ENCODE measurements around the gene DNAJA3. TPM values are rescaled to one million over a fixed set of nuclear protein-coding genes. Genes with fewer than 3 reads are reported as not detected.

Gene DNAJA3
- total and polyA plus RNA-seq, 7 donors, result 68.0 to 110 (median 81.9) TPM

GRCh38 chr16:4489030-4489429, 63.4 kb downstream of the DNAJA3 start:
- H3K36me3 ChIP-seq (ENCODE audit: insufficient read depth in 1 of 2, low read depth in 1 of 2), result peaks cover 0 to 34% of the 10 kb centered on the region in 2 donors
- WGBS, 3 donors, result 93 to 96% (median 94%) methylated on average over 5 of the region's 5 CpGs

GRCh38 chr16:4491898-4492297, 66.2 kb downstream of the DNAJA3 start:
- no peak for TF ChIP-seq CTCF (IDR thresholded peaks at IDR 0.05)
- Histone ChIP-seq H3K4me1 (peaks cover 16% of the 10 kb centered on the region), H3K4me3 (no peak overlapping the region), H3K36me3 (ENCODE audit: insufficient read depth in 1 of 2, low read depth in 1 of 2) (peaks cover 0 to 20% of the 10 kb centered on the region in 2 donors), H3K27me3 (ENCODE audit: insufficient read depth in 3 of 3, low read length in 2 of 3) (no peaks in the 10 kb centered on the region), H3K27ac (no peak overlapping the region), H3K9me3 (no peaks in the 10 kb centered on the region)
- DNase-seq (no peak), ATAC-seq (no peak)
- intact Hi-C loops (cut with DNase I), result no loop called here
- WGBS, 3 donors, result 97 to 100% (median 98%) methylated on average over 4 of the region's 4 CpGs

More at GRCh38 chr16:4489030-4489429, 63.4 kb downstream of the DNAJA3 start:
- ATAC-seq (no peak), DNase-seq (no peak)
- H3K4me3 ChIP-seq, result no peak overlapping the region
- H3K27me3 ChIP-seq (ENCODE audit: insufficient read depth in 3 of 3, low read length in 2 of 3), result no peaks in the 10 kb centered on the region
- H3K4me1 ChIP-seq, result no peaks in the 10 kb centered on the region
- intact Hi-C loops (cut with DNase I), result no loop called here
- H3K9me3 ChIP-seq, result no peaks in the 10 kb centered on the region
- no peak for TF ChIP-seq CTCF (IDR thresholded peaks at IDR 0.05)
- H3K27ac ChIP-seq, result no peak overlapping the region

DNA sequence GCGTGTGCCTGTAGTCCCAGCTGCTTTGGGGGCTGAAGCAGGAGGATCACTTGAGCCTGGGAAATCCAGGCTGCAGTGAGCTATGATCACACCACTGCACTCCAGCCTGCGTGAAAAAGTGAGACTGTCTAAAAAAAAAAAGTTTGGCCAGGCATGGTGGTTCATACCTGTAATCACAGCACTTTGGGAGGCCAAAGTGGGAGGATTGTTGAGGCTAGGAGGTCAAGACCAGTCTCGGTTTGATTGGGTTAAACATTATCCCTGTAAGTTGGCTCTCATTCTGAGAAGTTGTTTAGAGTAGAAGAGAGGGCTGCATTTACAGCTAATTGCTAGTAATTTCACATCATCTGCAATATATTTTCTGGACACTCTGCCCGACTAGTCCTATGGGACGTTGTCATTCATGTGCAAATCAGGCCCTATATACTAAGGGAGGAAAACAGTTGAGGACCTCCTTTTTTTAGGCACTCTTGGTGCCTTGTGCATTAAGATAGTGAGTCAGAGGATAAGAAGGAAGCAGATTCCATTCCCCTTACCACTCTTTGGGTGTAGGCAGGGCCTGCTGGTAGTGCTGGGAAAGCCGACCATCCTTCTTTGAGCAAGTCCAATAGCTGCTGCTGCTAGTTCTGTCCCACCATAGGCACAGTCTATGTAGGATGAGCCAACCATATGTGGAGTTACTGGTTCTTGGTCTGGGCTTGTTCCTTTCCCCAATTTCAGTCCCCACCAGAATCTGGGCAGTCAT, 69.2 kb downstream of the DNAJA3 start:
- Histone ChIP-seq H3K27ac (peak overlapping the region; percentile 36), H3K4me3 (no peak overlapping the region), H3K9me3 (no peaks in the 10 kb centered on the region), H3K36me3 (ENCODE audit: insufficient read depth in 1 of 2, low read depth in 1 of 2) (peaks cover 0 to 8% of the 10 kb centered on the region in 2 donors), H3K27me3 (ENCODE audit: insufficient read depth in 3 of 3, low read length in 2 of 3) (no peaks in the 10 kb centered on the region), H3K4me1 (peaks cover 18% of the 10 kb centered on the region)
- DNase-seq, result no peak
- WGBS, 3 donors, result 86 to 91% (median 87%) methylated on average over 6 of the region's 6 CpGs
- intact Hi-C loops (cut with DNase I), result no loop called here
- no peak for TF ChIP-seq CTCF (IDR thresholded peaks at IDR 0.05)
- peak in 3 of 4 donors; percentile 37 to 70 (median 50) for ATAC-seq

DNA sequence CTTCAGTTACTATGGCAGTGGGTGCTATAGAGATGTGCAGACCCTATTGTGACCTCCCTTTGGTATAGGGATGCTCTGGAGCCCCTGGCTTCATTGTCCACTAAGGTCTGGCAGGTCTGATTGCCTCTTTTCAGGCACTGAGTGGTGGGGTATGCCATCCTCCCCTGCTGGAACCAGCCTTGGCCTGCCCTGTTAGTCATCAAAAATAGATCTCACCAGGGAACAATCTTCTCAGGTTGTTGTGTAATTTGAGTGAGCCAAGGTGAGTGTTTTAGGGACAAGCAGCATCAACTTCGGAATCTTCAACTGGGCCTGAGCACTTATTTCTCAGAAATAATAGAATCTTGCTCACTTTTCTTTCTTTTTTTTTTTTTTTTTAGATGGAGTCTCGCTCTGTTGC, 70.1 kb downstream of the DNAJA3 start:
- H3K4me1 ChIP-seq, result peaks cover 27% of the 10 kb centered on the region
- 75 to 91% (median 83%) methylated on average over 2 of the region's 2 CpGs for whole genome bisulfite sequencing, 3 donors
- H3K4me3 ChIP-seq, result no peak overlapping the region
- DNase-seq (no peak), ATAC-seq (peak in 3 of 4 donors; percentile 48 to 57 (median 54))
- H3K27me3 ChIP-seq (ENCODE audit: insufficient read depth in 3 of 3, low read length in 2 of 3), result no peaks in the 10 kb centered on the region
- intact Hi-C loops (cut with DNase I), result no loop called here
- H3K36me3 ChIP-seq (ENCODE audit: insufficient read depth in 1 of 2, low read depth in 1 of 2), result peaks cover 0 to 8% of the 10 kb centered on the region in 2 donors
- H3K27ac ChIP-seq, result no peak overlapping the region
- H3K9me3 ChIP-seq, result no peaks in the 10 kb centered on the region
- TF ChIP-seq CTCF (IDR thresholded peaks at IDR 0.05), result no peak

Measured in psoas muscle (tissue), 8 donors.